ENCODE data around the gene RFWD3.
A peak's percentile ranks its signal among the peaks of the same experiment; 100 is the strongest.

RFWD3 gene

DNA sequence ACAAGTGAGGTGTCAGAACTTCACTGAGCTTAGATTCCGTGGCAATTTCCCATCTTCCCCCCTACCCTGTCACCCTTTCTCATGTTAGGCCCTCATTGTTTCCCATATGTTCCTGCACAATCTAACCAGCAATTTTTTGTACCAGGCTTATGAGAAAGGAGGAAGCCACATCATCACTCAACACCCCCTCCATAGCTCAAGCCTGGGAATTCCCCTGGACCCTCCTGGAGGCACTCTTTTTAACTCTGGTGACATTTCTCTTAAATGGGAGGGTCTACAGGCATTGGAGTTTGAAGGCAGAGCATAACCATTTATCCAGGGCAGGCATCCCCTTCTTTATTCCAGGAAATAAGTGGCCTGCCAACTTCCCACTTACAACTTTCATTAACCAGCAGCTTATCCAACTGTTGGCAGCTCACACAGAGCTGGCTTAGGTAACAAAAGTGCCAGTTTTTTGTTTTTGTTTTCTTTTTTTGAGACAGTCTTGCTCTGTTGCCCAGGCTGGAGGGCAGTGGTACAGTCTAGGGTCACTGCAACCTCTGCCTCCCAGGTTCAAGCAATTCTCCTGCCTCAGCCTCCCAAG lies 49.4 kb downstream of the RFWD3 start:
- DNase-seq, result no peak

DNA sequence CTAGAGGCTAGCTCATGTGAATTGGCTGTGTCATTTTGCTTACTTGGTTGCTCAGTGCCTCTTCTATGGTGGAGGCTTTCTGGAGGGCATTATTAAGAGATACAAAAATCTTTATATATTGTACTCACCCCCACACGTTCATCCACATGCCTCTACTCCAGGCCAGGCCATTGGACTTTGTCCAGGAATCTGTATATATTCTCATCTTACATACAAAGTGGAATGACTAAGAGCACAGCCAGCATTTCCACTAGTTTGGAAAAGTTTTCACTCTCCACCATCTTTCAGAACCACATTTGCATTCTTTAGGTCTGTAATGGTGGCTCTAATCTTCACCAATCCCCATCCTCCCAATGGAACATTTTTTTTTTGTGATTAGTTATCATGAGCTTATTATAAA lies 55.0 kb downstream of the RFWD3 start:
- DNase-seq, result no peak

DNA sequence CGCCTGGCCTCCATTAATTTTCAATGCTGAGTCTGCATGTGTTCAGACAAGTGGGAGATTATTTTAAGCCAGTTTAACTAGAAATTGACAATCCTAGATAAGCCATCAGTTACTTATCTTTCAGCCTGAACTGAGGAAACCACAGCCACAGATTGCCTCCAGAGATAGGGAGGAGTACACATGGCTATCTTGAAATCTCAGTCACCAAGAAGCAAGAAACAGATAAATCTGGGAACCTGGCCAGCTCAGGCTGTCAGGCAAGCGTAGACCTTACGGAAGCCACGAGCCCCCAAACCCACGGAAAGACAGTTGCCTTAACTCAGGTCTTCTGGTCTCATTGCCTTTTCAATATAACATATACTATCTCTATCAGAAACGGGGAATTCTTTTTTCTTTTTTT lies 57.7 kb downstream of the RFWD3 start:
- no peak for DNase-seq

DNA sequence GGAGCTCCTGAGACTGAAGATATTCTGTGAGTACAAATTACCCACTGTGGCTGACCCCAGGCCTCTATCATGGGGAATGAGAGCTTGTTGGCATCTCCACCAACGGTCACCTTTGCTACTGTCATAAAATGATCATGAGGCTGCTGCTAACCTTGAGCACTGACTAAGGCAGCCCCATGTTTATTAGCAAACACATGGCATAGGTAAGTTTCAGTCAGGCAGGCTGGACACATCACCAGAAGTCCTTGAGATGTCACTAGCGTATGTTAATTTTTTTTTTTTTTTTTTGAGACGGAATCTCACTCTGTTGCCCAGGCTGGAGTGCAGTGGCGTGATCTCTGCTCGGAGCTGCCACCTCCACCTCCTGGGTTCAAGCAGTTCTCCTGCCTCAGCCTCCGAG lies 58.3 kb downstream of the RFWD3 start:
- no peak for DNase-seq

DNA sequence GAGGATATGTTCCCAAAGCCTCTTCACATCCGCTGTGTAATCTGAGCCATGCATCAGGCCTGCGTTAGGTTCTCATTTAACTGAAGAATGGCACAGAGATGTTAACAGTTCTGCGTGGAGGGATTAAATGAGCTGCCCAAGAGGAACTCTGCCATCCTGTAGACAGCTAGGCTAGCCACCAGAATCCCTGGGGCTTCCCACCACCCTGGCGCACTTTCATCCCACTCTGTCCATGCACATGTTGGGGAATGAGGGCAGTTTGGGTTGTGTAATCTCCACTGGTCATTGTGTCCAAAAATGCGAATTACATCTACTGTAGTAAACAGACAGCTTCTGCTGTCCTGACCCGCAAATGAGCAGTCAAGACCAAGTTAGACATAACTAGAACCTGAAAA lies 58.7 kb downstream of the RFWD3 start:
- DNase-seq, result peak; percentile 1

DNA sequence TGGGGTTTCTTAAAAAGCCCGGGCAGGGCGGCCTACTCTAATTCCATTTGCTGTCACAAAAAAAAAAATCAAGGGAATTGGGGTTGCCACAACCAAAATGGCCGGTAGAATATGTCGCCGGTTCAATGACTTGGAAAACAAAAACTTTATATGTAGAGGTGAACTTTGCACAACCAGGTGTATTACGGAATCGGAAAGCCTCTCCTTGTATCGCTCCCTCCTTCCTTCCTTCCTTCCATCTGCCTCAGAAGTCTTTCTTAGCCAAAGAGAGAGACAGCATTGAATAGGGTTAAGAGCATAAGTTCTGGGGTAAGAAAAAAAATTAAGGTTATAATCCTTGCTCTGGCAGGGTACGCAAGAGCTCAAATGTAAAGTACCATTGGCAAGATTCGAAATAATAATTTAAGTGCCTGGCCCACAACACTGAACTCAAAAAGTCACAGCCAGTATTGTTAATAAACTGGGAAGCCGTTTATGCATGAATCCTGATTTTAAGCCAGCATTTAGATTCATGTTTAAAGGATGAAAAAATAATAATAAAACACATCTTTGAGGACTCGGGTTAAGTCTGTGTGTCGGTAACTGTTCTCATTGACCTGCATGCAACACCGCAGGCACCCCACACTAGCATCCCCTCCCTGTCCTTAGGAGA lies 59.2 kb downstream of the RFWD3 start:
- DNase-seq, result no peak

DNA sequence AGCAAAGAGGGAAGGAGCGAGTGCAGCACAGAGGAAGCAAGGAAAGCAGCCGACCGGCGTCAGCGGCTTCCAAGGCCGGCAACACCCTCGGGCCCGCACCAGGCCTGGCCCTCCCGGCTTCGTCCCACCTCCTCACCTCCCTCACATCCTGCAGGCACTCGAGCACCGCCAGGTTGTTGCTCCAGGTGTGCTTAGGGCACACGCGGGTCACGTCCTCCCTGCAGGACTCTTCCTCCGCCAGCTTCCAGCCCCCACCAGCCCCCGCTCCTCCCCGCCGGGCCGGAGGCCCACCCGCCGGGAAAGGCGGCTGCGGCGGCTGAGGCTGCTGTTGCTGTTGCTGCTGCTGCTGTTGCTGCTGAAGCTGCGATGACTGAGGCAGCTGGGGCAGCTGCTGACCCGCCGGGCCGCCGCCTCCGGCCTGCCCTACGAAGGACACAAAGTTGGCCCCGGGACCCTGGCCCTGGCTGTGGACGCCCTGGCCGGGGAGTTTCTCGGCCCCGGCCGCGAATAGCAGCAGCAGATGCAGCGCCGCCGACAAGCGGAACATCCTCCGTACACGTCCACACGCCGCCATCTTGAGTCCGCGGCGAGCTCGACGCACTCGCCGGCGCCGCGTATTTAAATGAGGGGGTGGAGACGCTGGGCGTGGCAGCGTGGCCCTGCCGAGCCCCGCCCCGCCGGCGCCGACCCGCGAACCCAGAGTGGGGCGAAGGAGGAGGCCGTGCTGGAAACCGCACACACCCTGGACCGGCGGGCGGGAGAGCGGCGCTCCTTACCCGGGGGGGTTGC lies 60.0 kb downstream of the RFWD3 start, which contains the start of gene GLG1:
GLG1 (minus strand) TSS at position 594 of the 789 bp plus-strand sequence; CDS start at position 574, 20 bp downstream.
- peak; percentile 88 for DNase-seq

DNA sequence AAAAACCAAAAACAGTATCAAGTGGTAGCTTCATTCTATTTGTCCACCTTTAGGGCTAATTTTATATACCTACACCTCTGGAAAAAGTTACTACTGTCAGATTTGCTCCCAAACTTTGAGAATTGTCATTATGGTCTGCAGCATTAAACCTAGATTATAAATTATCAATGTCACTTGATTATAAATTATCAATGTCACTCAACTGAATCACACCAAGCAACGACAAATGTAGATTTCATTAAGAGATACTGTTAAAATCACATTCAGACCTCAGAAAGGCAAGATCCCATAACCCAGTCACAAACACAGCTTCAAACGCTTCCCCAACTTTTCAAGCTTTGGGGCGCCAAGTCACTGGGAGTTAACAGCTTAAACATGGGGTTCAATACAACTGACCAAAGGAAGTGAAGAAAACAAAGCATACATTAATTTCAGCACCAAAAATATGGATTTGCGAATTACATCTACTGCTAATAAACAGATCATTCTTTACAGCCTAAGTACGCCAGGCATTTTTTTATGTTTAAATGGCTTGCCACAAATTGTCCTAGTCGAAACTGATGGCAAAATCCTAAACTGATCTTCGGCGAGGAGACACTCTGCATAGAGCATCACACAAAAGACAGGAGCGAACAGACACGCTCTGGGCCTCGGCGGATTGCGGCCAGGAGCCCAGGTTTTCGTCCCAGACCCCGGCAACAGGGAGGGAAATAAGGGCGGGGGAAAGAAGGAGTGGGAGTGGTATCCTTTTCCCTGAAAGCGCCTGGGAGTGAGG lies 60.7 kb downstream of the RFWD3 start:
- DNase-seq, result no peak

DNA sequence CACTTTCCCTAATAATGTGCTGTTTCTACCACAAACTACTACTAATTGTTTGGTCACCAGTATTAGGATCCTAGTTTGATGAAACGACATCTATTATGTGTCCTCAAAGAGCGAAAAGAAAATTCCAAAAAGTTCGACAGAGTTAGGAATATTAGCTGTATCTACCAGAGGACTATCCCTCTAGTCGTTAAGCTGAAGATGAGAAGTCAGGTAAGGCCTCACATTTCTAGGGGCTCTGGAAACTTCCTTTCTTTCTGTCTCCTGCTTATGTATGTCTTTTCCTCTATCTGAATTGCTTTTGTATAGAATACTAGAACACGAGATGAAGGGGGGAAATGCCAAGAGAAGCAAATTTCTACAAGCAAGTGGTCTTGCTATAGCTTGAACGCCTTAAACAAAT lies 61.3 kb downstream of the RFWD3 start:
- no peak for DNase-seq

DNA sequence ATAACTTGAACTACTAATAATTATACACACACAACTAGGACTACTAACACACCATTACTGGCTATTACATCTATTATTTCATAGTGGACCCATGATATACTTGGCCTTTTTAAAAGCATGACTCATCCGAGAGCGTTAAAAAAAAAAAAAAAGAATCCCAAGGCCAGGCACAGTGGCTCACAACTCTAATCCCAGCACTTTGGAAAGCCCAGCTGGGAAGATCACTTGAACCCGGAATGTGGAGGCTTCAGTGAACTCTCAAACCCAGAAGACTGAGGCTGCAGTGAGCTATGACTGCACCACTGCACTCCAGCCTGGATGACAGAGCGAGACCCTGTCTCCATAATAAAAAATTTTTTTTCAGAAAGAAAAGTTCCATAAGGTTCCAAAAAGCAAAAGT lies 62.8 kb downstream of the RFWD3 start:
- DNase-seq, result no peak

DNA sequence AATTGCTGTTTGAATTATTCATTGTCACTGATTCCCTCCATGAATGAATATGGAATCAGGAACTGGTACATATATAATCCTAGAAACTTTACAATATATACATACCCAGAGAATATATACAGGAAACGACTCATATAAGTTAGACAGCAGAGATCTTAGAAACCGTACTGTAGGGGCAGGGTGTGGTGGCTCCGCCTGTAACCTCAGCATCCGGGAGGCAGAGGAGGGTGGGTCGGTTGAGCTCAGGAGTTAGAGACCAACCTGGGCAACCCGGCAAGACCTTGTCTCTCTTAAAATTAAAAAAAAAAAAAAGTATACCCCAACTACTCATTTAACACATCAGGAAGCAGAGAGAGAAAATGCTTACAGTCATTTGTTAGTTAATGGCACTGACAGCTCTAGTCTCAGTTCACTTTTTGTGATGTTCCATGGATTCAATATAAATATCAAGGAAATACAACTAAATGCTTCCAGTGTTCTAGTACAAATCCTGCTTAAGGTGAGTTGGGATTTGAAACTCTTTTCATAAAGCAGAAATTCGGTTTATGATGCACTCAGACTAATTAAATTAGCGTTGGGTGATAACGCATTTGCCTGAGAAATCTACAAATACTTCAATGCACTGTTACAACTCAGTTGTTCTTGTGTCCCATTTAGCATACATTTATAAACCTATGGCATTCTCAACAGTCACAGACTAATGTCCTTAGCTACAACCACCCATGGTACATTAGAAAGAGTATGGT lies 65.4 kb downstream of the RFWD3 start:
- no peak for DNase-seq

DNA sequence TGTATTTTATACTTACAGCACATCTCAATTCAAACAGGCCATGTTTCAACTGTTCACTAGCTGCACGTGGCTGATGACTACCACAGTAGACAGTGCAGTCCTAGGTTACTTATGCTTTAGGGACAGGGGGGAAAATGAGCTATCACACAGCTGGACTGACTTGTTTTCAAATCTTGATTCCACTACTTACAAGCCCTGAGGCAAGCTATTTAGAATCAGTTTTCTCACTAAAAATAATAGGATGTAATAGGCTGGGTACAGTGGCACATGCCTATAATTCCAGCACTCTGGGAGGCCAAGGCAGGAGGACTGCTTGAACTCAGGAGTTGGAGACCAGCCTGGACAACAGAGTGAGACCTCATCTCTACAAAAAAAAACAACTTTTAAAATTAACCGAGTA lies 70.1 kb downstream of the RFWD3 start:
- DNase-seq, result no peak

DNA sequence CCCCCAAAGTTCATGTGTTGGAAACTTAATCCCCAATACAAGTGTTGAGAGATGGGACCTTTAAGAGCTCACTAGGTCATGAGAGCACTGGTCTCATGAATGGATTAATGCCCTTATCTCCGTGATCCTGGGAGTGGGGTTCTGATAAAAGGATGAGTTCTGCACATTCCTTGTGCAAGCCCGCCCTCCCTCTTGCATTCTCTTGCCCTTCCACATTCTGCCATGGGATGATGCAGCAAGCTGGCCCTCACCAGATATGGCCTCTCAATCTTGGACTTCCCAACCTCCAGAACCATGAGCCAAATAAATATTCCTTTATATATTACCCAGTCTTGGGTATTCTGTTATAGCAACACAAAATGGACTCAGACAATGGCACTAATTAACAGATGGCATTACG lies 73.8 kb downstream of the RFWD3 start:
- no peak for DNase-seq

DNA sequence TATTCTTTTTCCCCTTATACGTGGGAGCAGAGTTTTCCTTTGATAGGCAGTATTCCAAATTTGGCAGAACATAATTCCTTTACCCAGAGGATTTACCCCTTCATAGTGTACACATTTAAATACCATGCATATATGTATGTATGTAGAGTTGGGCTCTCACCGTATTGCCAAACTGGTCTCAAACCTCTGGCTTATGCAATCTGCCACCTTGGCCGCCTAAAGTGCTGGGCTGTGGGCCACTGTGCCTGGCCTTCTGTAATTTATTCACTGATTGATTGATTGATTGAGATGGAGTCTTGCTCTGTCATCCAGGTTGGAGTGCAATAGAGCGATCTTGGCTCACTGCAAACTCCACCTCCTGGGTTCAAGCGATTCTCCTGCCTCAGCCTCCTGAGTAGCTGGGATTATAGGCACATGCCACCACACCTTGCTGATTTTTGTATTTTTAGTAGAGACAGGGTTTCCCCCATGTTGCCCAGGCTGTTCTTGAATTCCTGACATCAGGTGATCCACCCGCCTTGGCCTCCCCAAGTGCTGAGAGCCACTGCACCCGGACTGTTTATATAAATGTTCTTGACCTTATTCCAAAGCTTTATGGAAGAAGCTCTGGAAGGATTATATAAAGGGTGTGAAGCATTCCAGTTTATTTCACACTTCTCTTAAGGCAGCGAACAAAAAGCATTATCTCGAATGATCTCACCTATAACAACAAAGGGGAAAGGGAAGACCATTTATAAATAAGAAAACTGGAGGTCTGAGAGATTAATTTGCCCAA lies 74.6 kb downstream of the RFWD3 start:
- DNase-seq, result no peak

DNA sequence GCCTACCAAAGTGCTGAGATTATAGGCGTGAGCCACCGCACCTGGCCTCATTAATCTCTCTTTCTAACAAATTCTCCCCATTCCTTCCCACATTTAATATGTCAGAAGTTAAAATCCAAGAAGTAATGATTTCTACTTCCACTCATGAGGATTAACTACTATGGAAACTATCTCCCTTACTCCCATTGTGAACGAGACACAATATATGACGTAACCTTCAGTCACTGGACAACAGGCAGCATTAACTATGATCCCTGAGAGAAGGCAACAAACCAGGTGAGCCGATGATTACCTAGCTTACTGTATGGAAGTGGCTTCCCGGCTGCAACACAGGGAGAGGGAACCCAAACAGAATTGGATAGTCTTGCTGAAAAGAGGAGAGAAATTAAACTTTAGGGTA lies 79.7 kb downstream of the RFWD3 start:
- DNase-seq, result no peak

DNA sequence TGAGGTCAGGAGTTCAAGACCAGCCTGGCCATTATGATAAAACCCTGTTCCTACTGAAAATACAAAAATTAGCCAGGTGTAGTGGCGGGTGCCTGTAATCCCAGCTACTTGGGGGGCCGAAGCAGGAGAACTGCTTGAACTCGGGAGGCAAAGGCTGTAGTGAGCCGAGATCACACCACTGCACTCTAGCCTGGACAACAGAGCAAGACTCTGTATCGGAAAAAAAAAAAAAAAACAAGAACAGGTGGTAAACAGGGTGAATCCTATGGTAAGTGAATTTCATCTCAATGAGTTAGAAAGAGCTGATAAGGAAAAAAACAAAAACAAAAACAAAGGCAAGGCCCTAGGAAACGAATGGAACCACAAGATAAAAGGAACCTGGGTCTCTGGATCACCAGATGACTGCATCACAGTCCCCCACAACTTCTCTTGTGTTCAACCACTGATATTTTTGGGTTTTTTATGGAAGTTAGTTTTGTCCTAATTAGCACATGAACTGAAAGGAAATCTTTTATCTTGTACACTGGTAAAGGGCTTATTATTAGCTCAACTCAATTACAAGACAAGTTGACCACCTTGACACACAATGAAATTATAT lies 80.7 kb downstream of the RFWD3 start:
- no peak for DNase-seq

DNA sequence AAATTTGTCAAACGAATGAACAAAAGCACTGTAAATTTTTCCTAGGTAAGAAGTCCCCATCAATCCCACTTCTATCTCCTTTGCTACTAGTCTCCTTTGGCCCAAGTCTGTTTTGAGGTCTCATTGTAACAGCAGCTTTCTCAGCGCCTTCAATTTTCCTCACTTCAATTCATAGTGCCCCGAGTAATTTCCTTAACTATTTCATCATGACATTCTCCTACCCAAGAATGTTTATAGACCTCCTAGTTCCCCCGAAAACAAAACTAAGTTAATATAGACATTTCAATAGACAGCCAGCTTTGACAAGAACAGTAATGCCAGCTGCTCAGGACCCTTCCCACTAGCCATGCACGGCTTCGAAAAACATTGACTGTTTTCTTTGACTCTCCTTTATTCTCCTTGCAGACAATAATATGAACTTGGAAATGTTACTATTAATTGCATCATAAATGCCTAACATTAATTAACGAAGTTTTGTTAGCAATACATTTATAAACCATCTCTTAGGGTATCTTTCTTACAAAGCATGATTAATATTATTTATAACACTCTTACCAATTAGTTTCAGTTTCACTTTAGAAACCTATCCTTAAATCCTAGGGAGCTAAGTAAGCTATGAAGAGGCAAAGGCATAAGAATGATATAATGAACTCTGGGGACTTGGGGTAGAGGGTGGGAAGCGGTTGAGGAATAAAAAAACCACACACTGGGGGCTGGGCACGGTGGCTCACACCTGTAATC lies 82.6 kb downstream of the RFWD3 start:
- no peak for DNase-seq

DNA sequence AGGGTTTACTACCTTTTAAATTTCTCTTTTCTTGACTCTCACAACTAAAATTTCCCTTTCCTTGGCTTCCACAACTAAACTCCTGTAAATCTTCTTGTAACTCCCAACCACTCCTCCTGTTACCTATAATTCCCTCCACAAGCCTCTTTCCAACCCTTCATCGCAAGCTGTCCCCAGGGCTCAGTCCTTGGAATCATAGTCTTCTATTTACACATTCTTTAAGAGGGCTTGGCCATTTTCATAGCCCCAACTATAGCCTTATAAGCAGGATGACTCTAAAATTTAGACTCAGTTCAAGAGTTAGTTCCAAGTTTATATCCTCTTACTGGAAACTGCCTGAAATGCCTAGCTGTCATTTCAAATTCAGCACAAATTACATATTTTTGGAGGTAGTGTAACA lies 83.7 kb downstream of the RFWD3 start:
- no peak for DNase-seq

DNA sequence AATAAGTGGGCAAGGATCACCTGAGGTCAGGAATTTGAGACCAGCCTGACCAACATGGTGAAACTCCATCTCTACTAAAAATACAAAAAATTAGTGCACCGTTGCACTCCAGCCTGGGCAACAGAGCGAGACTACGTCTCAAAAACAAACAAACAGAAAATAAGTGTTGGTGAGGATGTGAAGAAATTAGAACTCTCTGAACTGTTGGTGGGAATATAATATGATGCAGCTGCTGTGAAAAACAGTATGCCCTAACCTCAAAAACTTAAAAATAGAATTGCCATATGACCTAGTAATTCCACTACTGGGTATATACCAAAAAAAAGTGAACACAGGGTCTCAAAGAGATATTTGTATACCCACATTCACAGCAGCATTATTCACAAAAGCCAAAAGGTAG lies 85.8 kb downstream of the RFWD3 start:
- no peak for DNase-seq

DNA sequence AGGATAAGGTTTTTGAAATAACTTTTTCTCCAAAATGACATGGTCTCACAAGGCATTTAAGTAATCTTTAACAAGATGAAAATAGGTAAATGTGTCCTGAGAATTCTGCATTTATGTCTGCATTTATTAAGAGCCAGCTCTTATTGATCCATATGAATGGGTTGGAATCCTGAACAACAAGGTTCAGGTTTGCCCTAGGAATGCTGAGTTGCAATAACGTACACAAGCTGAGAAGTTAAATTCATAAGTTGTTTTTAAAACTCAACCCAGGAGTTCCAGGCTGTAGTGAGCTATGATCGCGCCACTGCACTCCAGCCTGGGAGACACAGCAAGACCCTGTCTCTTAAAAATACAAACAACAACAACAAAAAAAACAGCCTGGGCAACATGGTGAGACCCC lies 87.8 kb downstream of the RFWD3 start:
- no peak for DNase-seq

DNA sequence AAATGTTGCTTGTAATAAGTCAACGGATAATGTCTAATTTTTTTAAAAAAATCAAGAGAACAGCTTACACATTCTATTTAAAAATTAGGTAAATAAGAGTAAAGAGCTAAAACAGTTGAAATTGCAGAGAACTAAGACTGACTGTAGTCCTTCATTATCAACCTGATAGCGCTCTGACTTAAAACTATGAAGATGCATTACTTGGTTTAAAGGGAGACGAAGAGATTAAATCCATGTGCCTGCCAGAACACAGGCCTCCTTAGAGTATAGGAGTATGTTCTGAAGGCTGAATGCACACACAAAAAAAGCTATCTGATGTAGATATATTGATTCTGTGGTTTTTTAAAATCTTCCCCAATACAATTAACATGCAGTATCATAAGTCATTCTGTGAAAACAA lies 88.2 kb downstream of the RFWD3 start:
- DNase-seq, result no peak

All from NCI-H146 (cell line).